ENCODE measurements around the gene NR6A1.

The NR6A1 gene

DNA sequence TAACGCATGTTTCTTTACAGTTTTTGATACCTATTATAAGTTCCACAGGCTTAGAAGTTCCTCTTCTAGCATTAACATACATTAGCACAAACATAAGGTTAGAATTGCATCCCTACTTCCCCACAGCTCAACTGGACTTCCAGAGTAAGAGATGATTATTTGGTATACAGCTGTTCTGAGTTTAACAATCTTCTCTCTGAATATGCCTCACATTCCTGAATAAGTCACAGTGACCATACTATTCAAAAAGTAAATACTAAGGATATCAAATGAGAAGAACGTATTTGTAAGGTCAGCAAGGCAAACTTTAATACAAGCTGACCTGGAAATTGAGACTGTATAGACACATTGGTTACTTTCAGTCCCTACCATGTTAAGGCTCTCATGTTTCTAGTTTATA lies 21.3 kb downstream of the NR6A1 start:
- Histone ChIP-seq H2BK5ac (ENCODE audit: low read depth, low read length, poor library complexity, severe bottlenecking) (no peak overlapping the region), H3K9me3 (ENCODE audit: control insufficient read depth, low read length) (no peaks in the 10 kb centered on the region), H3K18ac (ENCODE audit: low read depth in 1 of 2, low read length in 2 of 2) (no peak overlapping the region), H2BK12ac (ENCODE audit: low read length in 2 of 2) (no peak overlapping the region), H3K4me1 (ENCODE audit: control insufficient read depth, insufficient read depth, low read depth, low read length) (no peaks in the 10 kb centered on the region), H2AFZ (ENCODE audit: low read depth, low read length) (no peak overlapping the region), H3K36me3 (ENCODE audit: control insufficient read depth in 1 of 2, insufficient read depth in 2 of 2, low read depth in 1 of 2, low read length in 2 of 2) (no peaks in the 10 kb centered on the region), H4K91ac (ENCODE audit: low read length) (no peak overlapping the region), H4K8ac (ENCODE audit: low read length) (no peak overlapping the region), H3K27me3 (ENCODE audit: control insufficient read depth in 1 of 2, insufficient read depth in 1 of 2, low read length in 2 of 2) (no peaks in the 10 kb centered on the region), H3K4me2 (ENCODE audit: low read length, poor library complexity, severe bottlenecking) (no peak overlapping the region), H2BK15ac (ENCODE audit: low read depth, poor library complexity, severe bottlenecking) (no peak overlapping the region), H2BK120ac (ENCODE audit: low read depth, low read length) (no peak overlapping the region), H2AK5ac (ENCODE audit: low read length, severe bottlenecking) (no peak overlapping the region), H3K14ac (ENCODE audit: low read length in 2 of 2) (no peak overlapping the region), H3K4me3 (ENCODE audit: insufficient read depth in 1 of 2, low read depth in 1 of 2, low read length in 2 of 2) (no peak overlapping the region), H3K4ac (ENCODE audit: low read depth in 1 of 2, low read length in 2 of 2) (no peak overlapping the region), H3K79me1 (replicated peaks; ENCODE audit: low read length, poor library complexity, severe bottlenecking) (peaks cover 16% of the 10 kb centered on the region), H3K23ac (ENCODE audit: low read length in 2 of 2) (no peak overlapping the region), H3K27ac (ENCODE audit: low read length, poor library complexity, severe bottlenecking) (no peak overlapping the region), H3K9ac (ENCODE audit: low read length) (no peak overlapping the region)
- 88% methylated on average over 2 of the region's 2 CpGs for WGBS
- DNase-seq = no peak

DNA sequence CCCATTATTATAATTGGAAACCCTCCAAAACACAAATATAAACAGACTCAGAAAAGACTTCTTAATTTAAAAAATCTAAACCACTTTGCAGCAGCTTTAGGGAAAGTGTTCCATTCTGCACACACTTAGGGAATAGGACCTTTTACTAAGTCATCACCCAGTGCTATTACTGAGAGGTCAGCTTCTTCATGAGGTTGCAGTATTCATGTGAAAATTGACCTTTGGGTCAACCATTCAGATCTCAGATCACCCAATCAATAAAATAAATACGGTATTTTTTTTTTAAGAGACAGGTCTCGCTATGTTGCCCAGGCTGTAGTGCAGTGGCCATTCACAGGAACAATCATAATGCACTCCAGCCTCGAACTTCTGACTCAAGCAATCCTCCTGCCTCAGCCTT lies 21.8 kb downstream of the NR6A1 start:
- Histone ChIP-seq H3K4me1 (ENCODE audit: control insufficient read depth, insufficient read depth, low read depth, low read length) (no peaks in the 10 kb centered on the region), H2AK5ac (ENCODE audit: low read length, severe bottlenecking) (no peak overlapping the region), H3K18ac (ENCODE audit: low read depth in 1 of 2, low read length in 2 of 2) (no peak overlapping the region), H3K4me3 (ENCODE audit: insufficient read depth in 1 of 2, low read depth in 1 of 2, low read length in 2 of 2) (no peak overlapping the region), H3K4ac (ENCODE audit: low read depth in 1 of 2, low read length in 2 of 2) (no peak overlapping the region), H3K23ac (ENCODE audit: low read length in 2 of 2) (no peak overlapping the region), H3K27me3 (ENCODE audit: control insufficient read depth in 1 of 2, insufficient read depth in 1 of 2, low read length in 2 of 2) (no peaks in the 10 kb centered on the region), H2BK120ac (ENCODE audit: low read depth, low read length) (no peak overlapping the region), H2BK12ac (ENCODE audit: low read length in 2 of 2) (no peak overlapping the region), H3K9me3 (ENCODE audit: control insufficient read depth, low read length) (no peaks in the 10 kb centered on the region), H3K14ac (ENCODE audit: low read length in 2 of 2) (no peak overlapping the region), H3K4me2 (ENCODE audit: low read length, poor library complexity, severe bottlenecking) (no peak overlapping the region), H3K27ac (ENCODE audit: low read length, poor library complexity, severe bottlenecking) (no peak overlapping the region), H2AFZ (ENCODE audit: low read depth, low read length) (no peak overlapping the region), H4K91ac (ENCODE audit: low read length) (no peak overlapping the region), H3K79me1 (replicated peaks; ENCODE audit: low read length, poor library complexity, severe bottlenecking) (peaks cover 18% of the 10 kb centered on the region), H2BK5ac (ENCODE audit: low read depth, low read length, poor library complexity, severe bottlenecking) (no peak overlapping the region), H2BK15ac (ENCODE audit: low read depth, poor library complexity, severe bottlenecking) (no peak overlapping the region), H4K8ac (ENCODE audit: low read length) (no peak overlapping the region), H3K9ac (ENCODE audit: low read length) (no peak overlapping the region), H3K36me3 (ENCODE audit: control insufficient read depth in 1 of 2, insufficient read depth in 2 of 2, low read depth in 1 of 2, low read length in 2 of 2) (no peaks in the 10 kb centered on the region)
- WGBS = 96% methylated on average over 3 of the region's 3 CpGs
- no peak for DNase-seq

DNA sequence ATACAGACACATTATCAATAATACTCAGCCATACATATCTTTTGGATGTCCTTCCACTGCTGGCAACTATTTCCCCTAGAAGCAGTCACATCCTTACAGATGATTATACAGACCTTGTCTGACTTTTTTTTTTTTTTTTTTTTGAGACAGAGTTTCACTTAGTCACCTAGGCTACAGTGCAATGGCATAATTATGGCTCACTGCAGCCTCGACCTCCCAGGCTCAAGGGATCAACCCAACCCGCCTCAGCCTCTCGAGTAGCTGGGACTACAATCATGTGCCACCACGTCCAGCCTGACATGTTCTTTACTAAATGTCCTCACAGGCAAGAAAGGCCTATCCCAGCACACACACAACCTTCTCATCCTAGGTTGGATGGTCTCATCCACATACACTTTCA lies 24.0 kb downstream of the NR6A1 start:
- no peak overlapping the region for H3K27ac ChIP-seq (ENCODE audit: low read length, poor library complexity, severe bottlenecking)
- no peak overlapping the region for H2AFZ ChIP-seq (ENCODE audit: low read depth, low read length)
- H3K36me3 ChIP-seq (ENCODE audit: control insufficient read depth in 1 of 2, insufficient read depth in 2 of 2, low read depth in 1 of 2, low read length in 2 of 2) = no peaks in the 10 kb centered on the region

DNA sequence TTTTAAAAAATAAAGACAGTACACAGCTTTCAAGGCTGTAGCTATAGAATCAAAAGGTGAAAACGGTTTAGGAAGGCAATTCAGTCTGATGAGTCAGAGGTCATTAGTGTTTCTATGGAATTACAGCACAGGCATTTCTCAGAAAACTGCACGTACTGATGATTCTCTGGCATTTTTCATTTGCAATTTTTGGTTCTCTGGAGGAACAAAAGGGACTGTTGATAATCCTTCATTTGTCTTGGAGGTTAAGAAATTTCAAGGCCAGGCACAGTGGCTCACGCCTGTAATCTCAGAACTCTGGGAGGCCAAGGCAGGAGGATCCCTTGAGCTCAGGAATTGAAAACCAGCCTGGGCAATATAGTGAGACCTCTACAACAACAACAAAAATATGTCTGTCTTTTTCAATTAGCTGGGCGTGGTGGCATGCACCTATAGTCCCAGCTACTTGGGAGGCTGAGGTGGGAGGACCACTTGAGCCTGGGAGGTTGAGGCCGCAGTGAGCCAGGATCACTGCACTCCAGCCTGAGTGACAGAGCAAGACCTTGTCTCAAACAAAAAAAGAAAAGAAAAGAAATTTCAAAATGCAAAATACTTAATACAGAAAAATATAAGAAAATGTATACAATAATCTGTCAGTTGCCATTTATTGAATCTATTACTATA lies 27.3 kb downstream of the NR6A1 start:
- H3K18ac ChIP-seq (ENCODE audit: low read depth in 1 of 2, low read length in 2 of 2) = no peak overlapping the region
- no peak overlapping the region for H3K14ac ChIP-seq (ENCODE audit: low read length in 2 of 2)
- H3K23ac ChIP-seq (ENCODE audit: low read length in 2 of 2) = no peak overlapping the region
- DNase-seq = no peak
- peaks cover 0 to 2% of the 10 kb centered on the region in 2 experiments for H3K36me3 ChIP-seq (ENCODE audit: control insufficient read depth in 1 of 2, insufficient read depth in 2 of 2, low read depth in 1 of 2, low read length in 2 of 2)
- no peaks in the 10 kb centered on the region for H3K27me3 ChIP-seq (ENCODE audit: control insufficient read depth in 1 of 2, insufficient read depth in 1 of 2, low read length in 2 of 2)
- H2BK5ac ChIP-seq (ENCODE audit: low read depth, low read length, poor library complexity, severe bottlenecking) = no peak overlapping the region
- H2AK5ac ChIP-seq (ENCODE audit: low read length, severe bottlenecking) = no peak overlapping the region
- H4K91ac ChIP-seq (ENCODE audit: low read length) = no peak overlapping the region
- no peak overlapping the region for H2BK12ac ChIP-seq (ENCODE audit: low read length in 2 of 2)
- WGBS = 53% methylated on average over 4 of the region's 5 CpGs
- no peak overlapping the region for H2AFZ ChIP-seq (ENCODE audit: low read depth, low read length)
- no peaks in the 10 kb centered on the region for H3K9me3 ChIP-seq (ENCODE audit: control insufficient read depth, low read length)
- H2BK120ac ChIP-seq (ENCODE audit: low read depth, low read length) = no peak overlapping the region
- H3K79me1 ChIP-seq (replicated peaks; ENCODE audit: low read length, poor library complexity, severe bottlenecking) = peaks cover 15% of the 10 kb centered on the region
- H3K4me3 ChIP-seq (ENCODE audit: insufficient read depth in 1 of 2, low read depth in 1 of 2, low read length in 2 of 2) = no peak overlapping the region
- peak overlapping the region; percentile 83 for H3K27ac ChIP-seq (ENCODE audit: low read length, poor library complexity, severe bottlenecking)
- H4K8ac ChIP-seq (ENCODE audit: low read length) = no peak overlapping the region
- no peak overlapping the region for H3K4me2 ChIP-seq (ENCODE audit: low read length, poor library complexity, severe bottlenecking)
- H3K4ac ChIP-seq (ENCODE audit: low read depth in 1 of 2, low read length in 2 of 2) = no peak overlapping the region
- H3K9ac ChIP-seq (ENCODE audit: low read length) = no peak overlapping the region
- H2BK15ac ChIP-seq (ENCODE audit: low read depth, poor library complexity, severe bottlenecking) = no peak overlapping the region
- H3K4me1 ChIP-seq (ENCODE audit: control insufficient read depth, insufficient read depth, low read depth, low read length) = peaks cover 2% of the 10 kb centered on the region

More for the DNA sequence above, 24.0 kb downstream of the NR6A1 start:
- Histone ChIP-seq H3K4me3 (ENCODE audit: insufficient read depth in 1 of 2, low read depth in 1 of 2, low read length in 2 of 2) (no peak overlapping the region), H2BK120ac (ENCODE audit: low read depth, low read length) (no peak overlapping the region), H2BK5ac (ENCODE audit: low read depth, low read length, poor library complexity, severe bottlenecking) (no peak overlapping the region), H3K14ac (ENCODE audit: low read length in 2 of 2) (no peak overlapping the region), H3K18ac (ENCODE audit: low read depth in 1 of 2, low read length in 2 of 2) (no peak overlapping the region), H3K4ac (ENCODE audit: low read depth in 1 of 2, low read length in 2 of 2) (no peak overlapping the region), H4K8ac (ENCODE audit: low read length) (no peak overlapping the region), H2AK5ac (ENCODE audit: low read length, severe bottlenecking) (no peak overlapping the region), H4K91ac (ENCODE audit: low read length) (no peak overlapping the region), H3K9ac (ENCODE audit: low read length) (no peak overlapping the region), H2BK12ac (ENCODE audit: low read length in 2 of 2) (no peak overlapping the region), H3K27me3 (ENCODE audit: control insufficient read depth in 1 of 2, insufficient read depth in 1 of 2, low read length in 2 of 2) (no peaks in the 10 kb centered on the region), H3K4me2 (ENCODE audit: low read length, poor library complexity, severe bottlenecking) (no peak overlapping the region), H3K79me1 (replicated peaks; ENCODE audit: low read length, poor library complexity, severe bottlenecking) (peaks cover 13% of the 10 kb centered on the region), H3K4me1 (ENCODE audit: control insufficient read depth, insufficient read depth, low read depth, low read length) (peaks cover 2% of the 10 kb centered on the region), H2BK15ac (ENCODE audit: low read depth, poor library complexity, severe bottlenecking) (no peak overlapping the region), H3K9me3 (ENCODE audit: control insufficient read depth, low read length) (no peaks in the 10 kb centered on the region), H3K23ac (ENCODE audit: low read length in 2 of 2) (no peak overlapping the region)
- WGBS = 83% methylated on average over 4 of the region's 4 CpGs
- no peak for DNase-seq
